Nasal cavity respiratory epithelium epithelial cell of viscerocranial mucosa (primary cell): ENCODE results near the gene MRO. TPM values are rescaled to one million over a fixed set of nuclear protein-coding genes. Genes with fewer than 3 reads are reported as not detected.

ENCODE experiments used
- total RNA-seq: library from RNA; depleted of rRNA; stranded (reverse); fragments of >200 nt; gene quantifications from 2 replicates; pipeline ENCODE4 v1.2.3, GENCODE V29; 2014

Gene MRO
- not detected in 2 replicates for total RNA-seq

GRCh38 chr18:50819728-50820378 lies at the start of gene MRO:
Gene MRO, minus strand, starts transcription at chr18:50820016. Its CDS starts 10,616 bp downstream, at chr18:50809400.

Other genes starting within 250 kb of the MRO start
- gene ME2, start 59.1 kb upstream of the MRO start, total RNA-seq: 73.2 and 98.4 TPM in 2 replicates
- 3.8 and 5.2 TPM in 2 replicates for gene ELAC1, start 148.0 kb upstream of the MRO start, total RNA-seq
- gene SMAD4, start 210.2 kb upstream of the MRO start, total RNA-seq: 41.0 and 106 TPM in 2 replicates